ENCODE results near the gene CDKN2B.

CDKN2B gene

GRCh38 chr9:22029231-22029630 is 20.1 kb upstream of the CDKN2B start:
- peaks cover 18% of the 10 kb centered on the region for H3K4me1 ChIP-seq
- no peaks in the 10 kb centered on the region for H3K36me3 ChIP-seq (replicated peaks)
- H3K9me3 ChIP-seq = no peaks in the 10 kb centered on the region
- in situ Hi-C loops (cut with MboI; ENCODE audit: low sequenced_read_pairs) = loop anchor here (25.0 kb wide), 1 partner anchor 433 kb away; no protein-coding TSS in a partner anchor
- H3K4me3 ChIP-seq = no peak overlapping the region
- no peaks in the 10 kb centered on the region for H3K27me3 ChIP-seq (ENCODE audit: low read depth)
- DNase-seq (ENCODE audit: low spot score in 2 of 2) = no peak

- Histone ChIP-seq H3K9me3 (no peaks in the 10 kb centered on the region), H3K4me1 (peaks cover 18% of the 10 kb centered on the region), H3K36me3 (replicated peaks) (no peaks in the 10 kb centered on the region), H3K27me3 (ENCODE audit: low read depth) (no peaks in the 10 kb centered on the region), H3K4me3 (no peak overlapping the region)
- DNase-seq (ENCODE audit: low spot score in 2 of 2) = no peak
- in situ Hi-C loops (cut with MboI; ENCODE audit: low sequenced_read_pairs) = loop anchor here (25.0 kb wide), 1 partner anchor 434 kb away; no protein-coding TSS in a partner anchor
Measured at GRCh38 chr9:22028394-22028793, 19.3 kb upstream of the CDKN2B start.

DNA sequence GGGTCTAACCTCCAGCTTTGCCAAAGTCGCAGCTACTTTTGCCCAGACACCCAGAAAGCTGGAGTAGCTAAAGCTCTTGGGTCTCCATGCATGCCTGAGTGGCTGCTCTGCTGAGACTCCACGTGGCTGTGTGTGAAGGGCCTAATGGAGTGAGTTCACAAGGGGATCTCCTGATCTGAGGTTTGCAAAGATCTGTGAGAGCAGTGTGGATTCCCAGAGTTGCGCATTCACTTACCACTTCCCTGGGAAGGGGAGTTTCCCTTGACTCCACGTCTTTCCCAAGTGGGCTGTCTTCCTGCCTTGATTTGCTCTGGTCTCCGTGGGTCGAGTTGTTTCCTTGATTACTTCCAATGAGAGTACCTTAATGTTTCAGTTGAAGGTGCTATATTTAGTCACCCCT is 17.6 kb upstream of the CDKN2B start:
- peaks cover 9% of the 10 kb centered on the region for H3K4me1 ChIP-seq
- in situ Hi-C loops (cut with MboI; ENCODE audit: low sequenced_read_pairs) = loop anchor here (25.0 kb wide), 1 partner anchor 436 kb away; no protein-coding TSS in a partner anchor
- no peaks in the 10 kb centered on the region for H3K27me3 ChIP-seq (ENCODE audit: low read depth)
- no peaks in the 10 kb centered on the region for H3K36me3 ChIP-seq (replicated peaks)
- DNase-seq (ENCODE audit: low spot score in 2 of 2) = no peak
- H3K9me3 ChIP-seq = peaks cover 3% of the 10 kb centered on the region
- H3K4me3 ChIP-seq = no peak overlapping the region

DNA sequence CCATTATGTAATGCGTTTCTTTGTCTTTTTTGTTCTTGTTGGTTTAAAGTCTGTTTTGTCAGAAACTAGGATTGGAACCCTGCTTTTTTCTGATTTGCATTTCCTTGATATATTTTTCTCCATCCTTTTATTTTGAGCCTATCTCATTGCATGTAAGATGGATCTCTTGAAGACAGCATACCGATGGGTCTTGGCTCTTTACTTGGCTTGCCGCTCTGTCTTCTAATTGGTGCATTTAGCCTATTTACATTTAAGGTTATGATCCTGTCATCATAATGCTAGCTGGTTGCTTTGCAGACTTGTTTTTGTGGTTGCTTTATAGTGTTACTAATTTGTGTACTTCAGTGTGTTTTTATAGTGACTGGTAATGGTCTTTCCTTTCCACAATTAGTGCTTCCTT is 13.3 kb upstream of the CDKN2B start:
- Histone ChIP-seq H3K36me3 (replicated peaks) (no peaks in the 10 kb centered on the region), H3K4me3 (no peak overlapping the region), H3K4me1 (no peaks in the 10 kb centered on the region), H3K9me3 (peaks cover 3% of the 10 kb centered on the region), H3K27me3 (ENCODE audit: low read depth) (no peaks in the 10 kb centered on the region)
- in situ Hi-C loops (cut with MboI; ENCODE audit: low sequenced_read_pairs) = loop anchor here (25.0 kb wide), 1 partner anchor 215 kb away; no protein-coding TSS in a partner anchor
- DNase-seq (ENCODE audit: low spot score in 2 of 2) = no peak

DNA sequence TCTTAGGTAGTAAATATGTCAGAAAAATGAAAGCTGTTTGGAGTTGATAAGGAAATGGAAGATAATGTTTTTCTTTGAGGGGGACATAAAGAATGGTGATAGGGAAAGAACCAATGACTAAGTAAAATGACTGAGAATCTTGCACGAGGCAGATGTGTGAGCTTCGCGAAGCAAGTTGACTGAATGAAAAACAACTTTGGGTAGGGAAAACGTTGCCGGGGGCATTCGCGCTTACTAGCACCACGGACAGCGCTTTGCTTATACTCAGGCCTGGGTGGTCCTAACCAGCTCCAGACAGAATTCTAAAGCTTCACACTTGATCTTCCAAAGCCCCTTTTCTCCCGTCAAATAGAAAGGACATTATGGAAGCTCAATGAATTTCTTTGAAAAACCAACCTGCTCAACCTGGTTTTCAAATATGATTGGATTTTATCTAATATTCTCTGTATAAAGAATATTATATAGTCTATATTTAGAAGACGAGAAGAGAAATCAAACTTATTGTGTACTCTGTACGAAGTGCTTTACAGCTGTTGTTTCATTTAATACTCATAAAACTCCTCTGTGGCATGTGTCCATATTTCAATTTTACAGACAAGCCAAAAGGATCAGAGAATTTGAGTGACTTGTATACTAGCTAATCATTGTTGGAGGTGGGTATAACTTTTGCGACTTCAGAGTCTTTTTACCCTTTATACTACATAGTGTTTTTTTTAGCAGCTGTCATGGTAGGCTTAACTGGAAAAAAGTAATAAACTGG is 1.9 kb upstream of the CDKN2B start:
- no peaks in the 10 kb centered on the region for H3K27me3 ChIP-seq (ENCODE audit: low read depth)
- peaks cover 9% of the 10 kb centered on the region for H3K4me1 ChIP-seq
- H3K36me3 ChIP-seq (replicated peaks) = no peaks in the 10 kb centered on the region
- peak in 1 of 2 experiments; percentile 44 for DNase-seq (ENCODE audit: low spot score in 2 of 2)
- in situ Hi-C loops (cut with MboI; ENCODE audit: low sequenced_read_pairs) = loop anchor here (25.0 kb wide), 1 partner anchor 226 kb away; no protein-coding TSS in a partner anchor
- H3K9me3 ChIP-seq = no peaks in the 10 kb centered on the region
- H3K4me3 ChIP-seq = no peak overlapping the region

- in situ Hi-C loops (cut with MboI; ENCODE audit: low sequenced_read_pairs) = loop anchor here (25.0 kb wide), 1 partner anchor 228 kb away; no protein-coding TSS in a partner anchor
- no peak for DNase-seq (ENCODE audit: low spot score in 2 of 2)
- peak overlapping the region; percentile 59 for H3K4me3 ChIP-seq
- peaks cover 9% of the 10 kb centered on the region for H3K4me1 ChIP-seq
- no peaks in the 10 kb centered on the region for H3K36me3 ChIP-seq (replicated peaks)
- H3K9me3 ChIP-seq = no peaks in the 10 kb centered on the region
- H3K27me3 ChIP-seq (ENCODE audit: low read depth) = no peaks in the 10 kb centered on the region
Measured at GRCh38 chr9:22009506-22009867, 382 bp upstream of the CDKN2B start.

- H3K9me3 ChIP-seq = no peaks in the 10 kb centered on the region
- peaks cover 9% of the 10 kb centered on the region for H3K4me1 ChIP-seq
- no peaks in the 10 kb centered on the region for H3K36me3 ChIP-seq (replicated peaks)
- in situ Hi-C loops (cut with MboI; ENCODE audit: low sequenced_read_pairs) = loop anchor here (25.0 kb wide), 1 partner anchor 229 kb away; no protein-coding TSS in a partner anchor
- DNase-seq (ENCODE audit: low spot score in 2 of 2) = no peak
- no peaks in the 10 kb centered on the region for H3K27me3 ChIP-seq (ENCODE audit: low read depth)
- H3K4me3 ChIP-seq = peak overlapping the region; percentile 59
Measured at GRCh38 chr9:22008384-22008716, 755 bp downstream of the CDKN2B start.

- H3K27me3 ChIP-seq (ENCODE audit: low read depth) = no peaks in the 10 kb centered on the region
Measured at GRCh38 chr9:22005702-22006606, 3.2 kb downstream of the CDKN2B start.

GRCh38 chr9:22005021-22005701 is 3.9 kb downstream of the CDKN2B start:
- H3K27me3 ChIP-seq (ENCODE audit: low read depth) = no peaks in the 10 kb centered on the region
- H3K9me3 ChIP-seq = no peaks in the 10 kb centered on the region
- no peaks in the 10 kb centered on the region for H3K36me3 ChIP-seq (replicated peaks)
- peaks cover 9% of the 10 kb centered on the region for H3K4me1 ChIP-seq
- H3K4me3 ChIP-seq = no peak overlapping the region
- no peak for DNase-seq (ENCODE audit: low spot score in 2 of 2)
- in situ Hi-C loops (cut with MboI; ENCODE audit: low sequenced_read_pairs) = loop anchor here (25.0 kb wide), 1 partner anchor 232 kb away; no protein-coding TSS in a partner anchor

More at GRCh38 chr9:22005702-22006606, 3.2 kb downstream of the CDKN2B start:
- Histone ChIP-seq H3K4me3 (no peak overlapping the region), H3K9me3 (no peaks in the 10 kb centered on the region), H3K36me3 (replicated peaks) (no peaks in the 10 kb centered on the region), H3K4me1 (peaks cover 9% of the 10 kb centered on the region)
- no peak for DNase-seq (ENCODE audit: low spot score in 2 of 2)
- in situ Hi-C loops (cut with MboI; ENCODE audit: low sequenced_read_pairs) = loop anchor here (25.0 kb wide), 1 partner anchor 231 kb away; no protein-coding TSS in a partner anchor

DNA sequence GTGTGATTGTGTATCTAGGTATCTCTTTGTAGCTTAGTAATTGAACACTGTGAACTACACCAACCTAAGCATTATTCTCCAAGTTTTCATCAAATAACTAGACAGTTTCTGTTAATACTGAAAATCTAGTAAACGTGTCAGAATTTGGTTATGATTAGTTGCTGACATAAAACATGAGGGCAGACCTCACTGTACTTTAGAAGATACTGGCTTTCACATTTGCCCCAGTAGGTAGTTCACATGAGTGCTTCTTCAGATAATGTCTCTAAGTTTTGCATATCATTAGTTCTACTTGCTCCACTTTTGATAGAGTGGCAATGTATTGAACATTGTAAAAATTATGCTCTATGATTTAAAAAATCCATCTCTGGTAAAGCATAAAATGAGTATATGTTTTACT is 7.1 kb downstream of the CDKN2B start:
- Histone ChIP-seq H3K9me3 (no peaks in the 10 kb centered on the region), H3K4me1 (peaks cover 12% of the 10 kb centered on the region), H3K36me3 (replicated peaks) (no peaks in the 10 kb centered on the region), H3K27me3 (ENCODE audit: low read depth) (no peaks in the 10 kb centered on the region), H3K4me3 (no peak overlapping the region)
- in situ Hi-C loops (cut with MboI; ENCODE audit: low sequenced_read_pairs) = loop anchor here (25.0 kb wide), 1 partner anchor 235 kb away; no protein-coding TSS in a partner anchor
- DNase-seq (ENCODE audit: low spot score in 2 of 2) = no peak

DNA sequence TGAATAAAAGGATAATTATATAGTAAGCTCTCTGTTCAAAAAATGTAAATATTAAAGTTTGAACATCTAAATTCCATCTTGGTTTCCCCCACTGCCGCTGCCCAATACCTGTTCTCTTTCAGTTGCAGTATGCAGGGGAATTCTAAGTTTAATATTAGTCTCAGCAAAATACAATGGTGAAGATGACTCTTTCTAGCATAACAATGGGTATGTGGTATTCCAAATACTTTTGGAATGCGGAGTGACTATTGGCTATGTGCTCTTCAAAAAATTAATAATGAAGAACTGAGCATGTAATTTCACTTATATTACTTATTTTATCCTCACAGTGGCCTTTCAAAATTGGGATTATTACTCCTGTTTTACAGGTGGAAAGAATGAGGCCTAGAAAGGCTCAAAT is 11.1 kb downstream of the CDKN2B start:
- Histone ChIP-seq H3K9me3 (no peaks in the 10 kb centered on the region), H3K36me3 (replicated peaks) (no peaks in the 10 kb centered on the region), H3K4me1 (peaks cover 16% of the 10 kb centered on the region), H3K27me3 (ENCODE audit: low read depth) (no peaks in the 10 kb centered on the region), H3K4me3 (no peak overlapping the region)
- in situ Hi-C loops (cut with MboI; ENCODE audit: low sequenced_read_pairs) = loop anchor here (10.0 to 25.0 kb wide), 2 partner anchors 183 to 439 kb away; partner anchors contain the start of gene DMRTA1
- DNase-seq (ENCODE audit: low spot score in 2 of 2) = no peak

- in situ Hi-C loops (cut with MboI; ENCODE audit: low sequenced_read_pairs) = loop anchor here (10.0 to 25.0 kb wide), 2 partner anchors 183 to 440 kb away; partner anchors contain the start of gene DMRTA1
- no peak for DNase-seq (ENCODE audit: low spot score in 2 of 2)
- H3K36me3 ChIP-seq (replicated peaks) = no peaks in the 10 kb centered on the region
- no peak overlapping the region for H3K4me3 ChIP-seq
- H3K9me3 ChIP-seq = no peaks in the 10 kb centered on the region
- peaks cover 16% of the 10 kb centered on the region for H3K4me1 ChIP-seq
- H3K27me3 ChIP-seq (ENCODE audit: low read depth) = no peaks in the 10 kb centered on the region
Measured at GRCh38 chr9:21997480-21997879, 11.6 kb downstream of the CDKN2B start.

DNA sequence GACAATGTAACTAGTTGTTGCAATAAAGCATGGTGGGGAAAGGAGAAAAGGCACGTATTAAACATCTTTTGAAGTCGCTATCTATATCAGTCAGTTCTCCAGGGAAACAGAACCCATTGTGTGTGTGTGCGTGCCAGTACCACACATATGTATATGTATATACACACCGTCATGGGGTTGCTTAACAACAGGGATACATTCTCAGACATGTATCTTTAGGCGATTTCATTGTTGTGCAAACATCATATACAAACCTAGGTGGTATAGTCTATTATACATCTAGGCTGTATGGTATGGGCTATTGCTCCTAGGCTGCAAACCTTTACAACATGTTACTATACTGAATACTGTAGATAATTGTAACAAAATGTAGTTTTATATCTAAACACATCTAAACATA is 12.2 kb downstream of the CDKN2B start:
- peak; percentile 41 to 58 for DNase-seq (ENCODE audit: low spot score in 2 of 2)
- Histone ChIP-seq H3K27me3 (ENCODE audit: low read depth) (no peaks in the 10 kb centered on the region), H3K36me3 (replicated peaks) (no peaks in the 10 kb centered on the region), H3K4me1 (peaks cover 16% of the 10 kb centered on the region), H3K9me3 (no peaks in the 10 kb centered on the region), H3K4me3 (peak overlapping the region; percentile 82)
- in situ Hi-C loops (cut with MboI; ENCODE audit: low sequenced_read_pairs) = loop anchor here (10.0 to 25.0 kb wide), 2 partner anchors 182 to 440 kb away; partner anchors contain the start of gene DMRTA1
